HG03060 (cell line): ENCODE measurements around the gene CAPSL.
"Not testable (repeated sequence)": the region's sequence is repeated elsewhere in the genome, so short reads cannot be mapped to it uniquely, and the experiment has no call there.

Experiments used
- ATAC-seq: cut with Tn5 transposase; IDR thresholded peaks from one replicate; pipeline ENCODE4 v1.9.1; 2021; ENCODE audit warnings: low read depth, moderate number of reproducible peaks; ENCODE audit not compliant: unreplicated experiment

Gene CAPSL

GRCh38 chr5:35908814-35909213 is 29.6 kb downstream of the CAPSL start:
- no peak for ATAC-seq

- ATAC-seq: no peak
Measured at GRCh38 chr5:35908228-35908627, 30.2 kb downstream of the CAPSL start.

DNA sequence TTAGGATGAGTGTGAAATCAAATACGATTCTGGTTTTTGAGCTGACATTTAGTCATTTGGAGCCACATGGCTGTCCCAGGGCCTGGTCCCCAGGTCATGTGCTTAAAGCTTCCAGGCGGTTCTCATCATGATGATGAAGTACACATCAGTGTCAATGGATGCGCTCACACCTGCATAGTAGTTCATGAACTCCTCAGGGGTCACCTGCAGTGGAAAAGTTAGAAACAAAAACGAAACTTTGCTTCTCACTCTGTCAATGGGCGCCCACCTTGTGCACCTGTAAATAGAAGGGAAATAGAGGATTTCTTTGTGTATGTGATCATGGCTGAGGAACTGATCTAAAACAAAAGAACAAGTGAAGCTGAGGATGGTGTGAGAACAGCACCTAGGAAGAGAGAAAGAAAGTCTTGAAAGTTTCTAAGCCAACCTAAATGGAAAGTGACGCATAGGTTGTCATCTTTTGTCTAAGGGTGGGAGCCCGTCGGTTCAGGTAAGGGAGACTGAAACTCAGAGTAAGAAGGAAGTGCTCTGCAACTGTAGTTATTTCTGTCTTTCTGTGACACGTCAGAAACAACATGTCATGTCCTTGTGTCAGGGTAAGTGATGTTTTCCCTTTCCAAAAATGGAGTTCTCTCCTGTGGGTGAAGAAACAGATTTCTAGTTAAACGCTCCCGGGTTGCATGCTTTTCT is 33.8 kb downstream of the CAPSL start:
- peak; percentile 46 for ATAC-seq

DNA sequence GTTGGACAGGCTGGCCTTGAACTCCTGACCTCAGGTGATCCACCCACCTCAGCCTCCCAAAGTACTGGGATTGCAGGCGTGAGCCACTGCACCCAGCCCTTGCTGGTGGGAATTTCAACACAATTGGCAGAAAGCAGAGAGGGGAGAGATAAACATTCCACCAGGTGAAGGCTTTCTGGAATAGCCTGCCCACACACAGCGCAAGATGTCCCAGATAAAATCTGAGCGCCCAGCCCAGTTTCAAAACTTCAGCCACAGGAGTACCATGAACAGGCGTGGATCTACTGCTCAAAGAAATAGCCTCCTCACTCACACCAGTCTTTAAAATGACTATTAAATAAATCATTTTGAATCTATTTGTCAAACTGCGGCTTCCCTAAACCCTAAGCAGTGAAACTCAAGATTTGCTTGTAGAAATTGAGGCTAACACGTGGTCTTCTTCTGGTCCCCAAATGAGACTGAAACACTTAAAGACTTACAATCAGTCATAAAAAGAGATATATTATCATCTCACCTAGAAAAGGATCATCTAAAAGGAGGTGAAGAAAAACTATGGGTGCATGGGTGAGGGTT is 34.7 kb downstream of the CAPSL start:
- no peak for ATAC-seq

DNA sequence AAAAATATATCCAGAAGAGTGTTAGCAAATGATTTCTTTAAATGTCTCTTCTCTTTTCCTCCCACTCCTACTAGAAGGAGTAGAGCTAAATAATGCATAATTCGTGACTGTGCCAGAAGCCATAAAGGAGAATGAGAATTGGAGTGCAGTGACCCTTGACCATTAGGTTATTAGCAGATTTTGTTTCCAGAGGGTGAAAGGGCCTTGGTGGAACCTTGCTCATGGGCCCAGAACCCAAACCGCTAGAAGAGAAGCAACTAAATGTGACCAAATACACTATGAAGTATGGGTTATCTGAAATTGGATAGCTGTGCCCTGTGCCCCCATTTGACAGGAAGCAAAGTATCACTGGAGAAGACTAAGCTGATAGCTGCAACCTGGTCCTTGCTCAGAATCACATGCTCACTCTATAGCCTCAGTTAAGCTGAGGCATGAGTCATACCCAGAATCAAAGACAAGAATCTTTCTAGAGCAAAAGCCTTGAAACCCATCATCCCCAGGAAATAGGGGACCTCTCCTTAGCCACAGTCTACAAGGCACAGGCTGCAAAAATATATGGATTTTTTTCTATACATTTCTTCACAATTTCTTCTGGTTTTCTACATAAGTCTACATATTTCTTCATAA is 36.3 kb downstream of the CAPSL start:
- peak; percentile 61 for ATAC-seq

- ATAC-seq: no peak
Measured at GRCh38 chr5:35900972-35901695, 37.3 kb downstream of the CAPSL start.

DNA sequence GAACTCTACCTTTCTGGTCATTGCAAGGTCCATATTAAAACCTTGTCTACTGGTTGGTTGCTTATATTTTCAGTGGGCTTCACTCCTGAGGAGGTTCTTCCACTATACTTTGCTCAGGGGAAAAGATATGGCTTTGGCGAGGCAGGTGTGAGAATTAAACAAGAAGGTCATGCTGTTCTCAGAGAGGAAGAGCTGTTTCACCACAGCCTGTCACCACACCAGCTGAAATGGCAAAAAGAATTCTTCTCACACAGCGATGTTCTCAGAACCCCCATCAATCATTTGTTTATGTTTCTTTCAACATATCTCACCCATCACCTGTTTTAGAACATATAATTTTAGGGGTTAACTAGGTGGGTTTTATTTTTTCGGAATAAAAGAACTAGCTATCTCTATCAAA is 38.6 kb downstream of the CAPSL start:
- no peak for ATAC-seq

DNA sequence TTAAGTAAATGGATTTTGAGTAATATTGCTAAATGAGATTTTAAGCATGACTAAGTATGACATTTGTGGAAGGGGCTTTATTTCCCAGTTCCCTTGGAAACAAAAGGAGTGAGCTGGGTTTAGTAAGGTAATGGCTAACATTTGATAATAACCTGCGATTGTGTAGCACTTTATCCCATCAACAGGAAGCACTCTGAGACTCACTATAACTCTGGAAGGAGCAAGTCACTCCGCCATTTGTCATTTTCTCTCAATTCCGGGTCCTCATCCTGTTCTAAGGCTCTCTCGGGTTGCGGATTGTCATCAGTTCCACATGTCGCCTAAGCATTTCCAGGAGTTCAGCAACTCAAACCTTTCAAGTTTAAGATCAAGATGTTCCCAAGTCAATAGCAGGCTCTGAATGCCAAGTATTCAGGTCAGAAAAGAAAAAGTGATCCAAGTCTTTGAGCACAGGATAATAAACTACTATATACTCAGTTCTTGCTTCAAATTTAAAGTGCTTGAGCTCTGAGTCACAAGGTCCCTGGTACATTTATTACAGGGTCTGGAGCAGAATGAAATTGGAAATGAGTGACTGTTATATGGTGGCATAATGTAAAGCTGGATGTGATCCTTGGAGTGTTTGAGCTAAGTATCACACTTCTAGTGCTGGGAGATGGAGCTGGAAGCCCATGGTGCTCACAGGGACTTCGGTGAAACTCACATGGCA is 39.3 kb downstream of the CAPSL start:
- no peak for ATAC-seq

DNA sequence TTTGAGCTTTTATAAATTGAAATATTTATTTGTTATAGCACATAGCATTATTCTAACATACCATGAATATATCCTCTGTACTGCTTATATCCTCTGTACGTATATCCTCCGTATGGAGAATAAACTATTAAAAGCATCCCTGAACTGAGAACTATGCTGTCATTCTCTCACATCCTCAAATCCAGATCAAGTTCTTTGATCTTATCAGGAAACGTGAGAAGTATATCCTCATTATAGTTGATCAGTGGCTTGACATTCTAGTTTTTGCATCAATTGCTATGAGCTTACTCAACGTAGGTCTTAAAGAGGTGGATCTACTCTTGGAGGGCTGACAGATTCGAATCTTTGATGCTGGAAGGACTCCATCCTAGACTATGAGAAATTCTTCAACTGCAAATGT is 44.3 kb downstream of the CAPSL start:
- no peak for ATAC-seq

DNA sequence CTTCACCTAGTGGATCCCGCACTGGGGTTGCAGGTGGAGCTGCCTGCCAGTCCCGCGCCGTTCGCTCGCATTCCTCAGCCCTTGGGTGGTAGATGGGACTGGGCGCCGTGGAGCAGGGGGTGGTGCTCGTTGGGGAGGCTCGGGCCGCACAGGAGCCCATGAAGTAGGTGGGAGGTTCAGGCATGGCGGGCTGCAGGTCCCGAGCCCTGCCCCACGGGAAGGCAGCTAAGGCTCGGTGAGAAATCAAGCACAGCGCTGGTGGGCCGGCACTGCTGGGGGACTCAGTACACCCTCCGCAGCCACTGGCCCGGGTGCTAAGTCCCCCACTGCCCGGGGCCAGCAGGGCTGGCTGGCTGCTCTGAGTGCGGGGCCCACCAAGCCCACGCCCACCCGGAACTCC is 45.6 kb downstream of the CAPSL start:
- ATAC-seq: not testable (repeated sequence)

DNA sequence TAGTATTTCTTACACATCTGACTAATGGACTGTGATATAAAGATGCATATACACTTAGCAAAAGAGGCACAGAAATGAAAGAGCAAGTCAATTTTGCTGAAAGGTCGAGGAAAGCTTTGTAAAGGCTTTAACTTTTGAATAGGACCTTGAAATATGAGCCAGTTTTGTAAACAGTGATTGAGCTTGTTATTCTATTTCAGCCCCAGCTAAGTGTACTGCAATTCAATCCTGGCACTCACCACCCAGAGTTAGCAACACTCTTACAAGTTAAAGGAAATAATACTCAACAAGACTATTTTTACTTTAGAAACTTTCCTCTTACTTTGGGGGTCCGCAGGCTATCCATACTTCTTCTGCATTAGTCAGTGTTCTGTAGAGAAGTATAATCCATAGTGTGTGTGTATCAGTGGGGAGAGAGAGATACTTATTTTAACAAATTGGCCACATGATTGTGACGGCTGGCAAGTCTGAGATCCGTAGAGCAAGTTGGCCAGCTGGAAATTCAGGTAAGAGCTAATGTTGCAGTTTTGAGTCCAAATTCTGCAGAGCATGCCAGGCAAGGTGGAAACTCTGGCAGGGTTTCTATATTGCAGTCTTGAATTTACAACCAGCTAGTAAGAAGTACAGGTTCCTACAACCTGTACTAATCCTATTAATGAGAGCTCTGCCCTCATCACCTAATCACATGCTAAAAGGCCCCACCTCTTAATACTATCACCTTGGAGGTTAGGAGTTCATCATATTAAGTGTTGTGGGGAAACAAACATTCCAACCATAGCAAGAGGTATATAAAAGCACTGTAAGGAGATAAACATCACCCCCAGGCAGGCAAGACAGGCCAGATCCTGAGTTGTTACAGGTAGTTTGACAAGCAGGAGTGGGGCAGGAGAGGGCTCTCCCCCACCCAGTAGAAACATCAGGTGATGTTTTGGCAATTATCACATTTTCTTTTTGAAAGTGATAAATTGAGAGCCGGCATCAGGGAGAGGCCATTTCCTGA is 48.1 kb downstream of the CAPSL start:
- no peak for ATAC-seq

GRCh38 chr5:35887321-35888100 is 50.9 kb downstream of the CAPSL start:
- ATAC-seq: no peak

DNA sequence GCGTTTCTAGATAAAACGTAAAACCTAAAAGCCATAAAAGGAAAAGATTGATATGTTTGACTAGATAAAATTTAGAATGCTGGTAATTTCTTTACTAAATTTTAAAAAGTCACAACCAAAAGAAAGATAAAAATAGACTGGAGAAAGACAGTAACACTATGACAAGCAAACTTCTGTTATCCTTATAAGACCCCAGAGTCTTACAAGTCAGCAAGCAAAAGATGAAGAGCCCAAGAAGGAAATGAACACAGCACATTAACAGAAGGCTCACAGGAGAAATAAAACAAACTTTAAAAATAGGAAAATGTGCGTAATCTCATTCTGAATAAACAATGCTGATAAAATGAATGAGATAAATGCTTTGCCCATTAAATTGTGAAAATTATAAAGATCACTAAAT is 52.0 kb downstream of the CAPSL start:
- no peak for ATAC-seq

GRCh38 chr5:35884773-35885172 is 53.6 kb downstream of the CAPSL start:
- no peak for ATAC-seq

DNA sequence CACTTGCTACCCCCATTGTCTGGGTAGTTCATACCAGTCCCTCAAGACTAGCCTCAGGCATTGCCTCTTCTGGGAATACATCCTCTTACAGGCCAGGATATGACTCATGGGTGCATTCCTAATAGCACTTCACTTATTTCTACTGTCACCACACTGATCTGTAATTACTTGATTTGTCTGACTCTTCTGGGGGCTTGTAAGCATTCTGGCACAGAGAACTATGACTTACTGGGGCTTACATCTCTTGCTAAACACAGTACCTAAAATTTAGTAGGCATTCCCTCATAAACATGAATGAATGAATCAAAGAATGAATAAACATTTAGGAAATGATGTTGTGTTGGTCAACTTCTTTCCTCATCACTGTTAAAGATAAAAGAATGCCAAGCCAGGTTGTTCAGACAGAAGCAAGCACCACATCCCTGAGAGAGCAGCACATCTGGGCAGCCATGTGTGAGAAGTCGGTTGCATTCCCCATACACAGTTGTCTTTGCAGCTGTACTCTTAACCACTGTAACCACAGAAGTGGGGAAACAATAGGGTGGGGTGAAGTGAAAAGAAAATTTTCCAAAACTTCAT is 54.1 kb downstream of the CAPSL start:
- no peak for ATAC-seq

DNA sequence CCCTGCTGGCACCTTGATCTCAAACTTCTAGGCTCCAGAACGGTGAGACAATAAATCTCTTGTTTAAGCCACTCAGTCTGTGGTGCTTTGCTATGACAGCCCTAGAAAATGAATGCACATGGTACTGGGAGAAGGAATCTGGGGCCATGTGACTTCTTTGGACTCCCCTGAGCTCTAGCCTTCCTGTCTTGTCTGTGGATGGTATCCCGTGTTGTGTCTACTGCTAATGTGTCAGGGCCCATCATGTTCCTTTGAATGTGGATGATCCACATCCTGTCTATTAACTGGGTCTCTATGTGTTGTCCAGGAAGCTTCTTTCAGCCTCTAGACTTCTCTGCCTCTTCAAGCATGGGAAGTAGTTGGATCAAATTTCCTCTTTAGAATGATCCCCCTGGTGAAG is 56.7 kb downstream of the CAPSL start:
- no peak for ATAC-seq

DNA sequence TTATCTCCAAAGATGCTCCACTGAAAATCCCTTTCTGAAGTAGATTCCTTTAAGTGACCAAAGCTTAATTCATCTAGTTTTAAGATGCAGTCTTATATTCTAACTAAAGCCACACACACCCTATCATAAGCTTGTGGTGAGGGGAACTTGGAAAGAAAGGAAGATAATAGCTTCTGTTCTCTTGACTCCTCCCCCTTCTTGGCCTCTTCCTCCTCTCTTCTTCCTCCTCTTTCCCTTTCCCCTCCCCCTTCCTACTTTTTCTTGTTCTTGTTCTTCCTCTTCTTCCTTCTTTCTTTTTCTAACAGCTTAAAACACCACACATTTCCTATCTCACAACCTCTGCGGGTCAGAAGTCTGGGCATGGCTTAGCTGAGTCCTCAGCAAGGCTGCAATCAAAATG is 58.3 kb downstream of the CAPSL start:
- ATAC-seq: no peak

DNA sequence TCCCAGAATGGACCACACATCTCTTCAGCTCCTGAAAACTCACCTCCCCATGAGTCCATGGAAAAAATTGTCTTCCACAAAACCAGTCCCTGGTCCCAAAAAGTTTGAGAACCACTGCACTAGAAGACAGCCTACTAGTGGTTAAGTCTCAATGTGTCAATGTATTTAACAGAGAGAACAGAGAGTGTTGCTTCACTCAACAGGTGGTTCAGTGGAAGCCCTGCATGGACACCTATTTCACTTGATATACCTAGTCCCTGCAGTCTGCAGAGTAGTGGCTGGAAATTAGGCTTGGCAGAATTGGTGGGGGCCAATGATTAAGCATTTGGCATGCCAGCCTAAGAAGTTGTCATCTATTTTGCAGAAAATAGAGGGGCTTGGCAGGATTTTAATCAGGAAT is 58.8 kb downstream of the CAPSL start:
- ATAC-seq: no peak

DNA sequence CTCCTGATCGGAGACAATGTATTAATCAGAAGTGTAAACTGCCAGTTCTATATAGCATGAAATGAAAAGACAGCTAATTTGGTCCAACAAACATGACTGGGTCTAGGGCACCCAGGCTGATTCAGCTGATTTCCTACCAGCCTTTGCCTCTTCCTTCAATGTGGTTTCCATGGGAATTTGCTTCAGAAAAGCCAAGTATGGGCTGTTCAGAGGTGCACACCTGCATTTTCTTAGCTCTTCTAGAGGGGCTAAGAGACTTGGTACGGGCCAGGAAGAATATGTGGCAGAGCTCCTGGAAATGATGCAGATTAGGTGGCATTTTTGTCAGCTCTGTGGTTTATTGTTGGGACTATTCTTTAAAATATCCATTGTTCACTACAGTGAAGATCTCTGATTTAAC is 59.3 kb downstream of the CAPSL start:
- no peak for ATAC-seq
